ENCODE data around the gene CDKAL1. TPM values are rescaled to one million over a fixed set of nuclear protein-coding genes. Genes with fewer than 3 reads are reported as not detected.

CDKAL1 gene
- total and polyA plus RNA-seq, 2 of the 8 experiments (the other 6 are each of a cell fraction or from before 2014, with no cell fraction given) = 8.4 to 24.6 TPM

DNA sequence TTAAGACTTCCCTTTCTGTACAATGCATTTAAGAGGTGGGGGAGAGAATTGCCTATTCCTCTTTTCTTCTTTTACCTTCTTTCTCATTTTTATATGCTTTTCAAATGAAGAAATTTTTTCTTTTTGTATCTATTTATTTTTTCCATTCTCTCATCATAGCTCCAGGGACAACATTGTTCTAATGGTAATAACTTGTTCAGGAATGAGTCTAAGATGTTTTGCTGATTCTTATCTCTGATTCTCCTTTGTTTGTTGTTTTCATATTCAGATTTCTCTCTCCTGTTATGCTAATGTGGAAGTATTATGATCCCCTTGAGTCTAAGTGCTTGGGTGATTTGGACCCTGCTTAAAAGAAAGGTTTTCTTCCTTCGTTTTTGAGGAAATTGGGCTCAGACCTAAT, 451.6 kb downstream of the CDKAL1 start (continued):
- TF ChIP-seq, protein P1, sequence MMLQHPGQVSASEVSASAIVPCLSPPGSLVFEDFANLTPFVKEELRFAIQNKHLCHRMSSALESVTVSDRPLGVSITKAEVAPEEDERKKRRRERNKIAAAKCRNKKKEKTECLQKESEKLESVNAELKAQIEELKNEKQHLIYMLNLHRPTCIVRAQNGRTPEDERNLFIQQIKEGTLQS (IDR thresholded peaks at IDR 0.05; ENCODE audit: insufficient read depth, low read depth, low read length) = no peak

All from H1 (cell line).